22Rv1 (cell line): ENCODE data around the gene ERAS.

Experiments
- ZFX ChIP-seq: fragments of 450-650 bp; IDR thresholded peaks from 2 replicates; pipeline ENCODE4 v1.6.1; 2017; ENCODE audit warnings: antibody characterized with exemption, borderline replicate concordance
- TF ChIP-seq, protein P1 (sequence below): fragments of 450-650 bp; IDR thresholded peaks from 2 replicates; pipeline ENCODE4 v1.5.1; 2017; ENCODE audit warnings: mild to moderate bottlenecking

DNA sequence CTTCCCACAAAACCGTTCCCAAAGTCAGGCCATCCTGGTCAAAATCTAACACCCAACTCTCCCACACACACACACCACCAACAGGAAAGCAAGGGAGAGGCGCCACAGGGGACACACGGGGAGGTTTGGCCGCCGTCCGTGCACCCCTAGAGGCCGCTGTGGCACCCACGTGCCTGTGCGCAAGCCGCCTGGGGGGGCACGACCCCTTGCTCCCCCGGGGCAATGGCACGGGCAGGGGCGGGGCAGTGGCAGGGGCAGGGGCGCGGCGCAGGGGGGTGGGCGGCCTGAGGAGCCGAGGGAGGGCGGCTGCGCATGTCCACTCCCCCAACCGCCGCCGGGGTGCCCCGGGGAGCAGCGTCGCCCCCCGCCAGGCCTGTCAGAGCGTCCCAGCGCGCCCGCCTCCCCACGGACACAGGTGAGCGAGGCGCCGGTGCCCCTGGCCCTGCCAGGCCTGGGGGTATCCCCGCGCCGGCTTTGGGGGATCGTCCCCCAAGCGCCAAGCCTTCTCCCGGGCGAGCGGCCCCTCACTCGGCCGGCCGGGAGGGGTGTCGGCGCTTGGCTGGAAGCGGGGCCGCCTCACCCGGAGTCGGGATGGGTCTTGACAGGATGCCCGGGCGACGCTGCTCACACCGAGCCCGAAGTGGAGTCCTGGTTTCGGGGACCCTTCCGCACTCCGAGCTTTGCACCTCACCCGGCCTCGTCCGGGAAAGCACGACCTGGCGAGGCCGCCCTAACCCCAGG lies at the start of gene ERAS:
- TF ChIP-seq, protein P1, sequence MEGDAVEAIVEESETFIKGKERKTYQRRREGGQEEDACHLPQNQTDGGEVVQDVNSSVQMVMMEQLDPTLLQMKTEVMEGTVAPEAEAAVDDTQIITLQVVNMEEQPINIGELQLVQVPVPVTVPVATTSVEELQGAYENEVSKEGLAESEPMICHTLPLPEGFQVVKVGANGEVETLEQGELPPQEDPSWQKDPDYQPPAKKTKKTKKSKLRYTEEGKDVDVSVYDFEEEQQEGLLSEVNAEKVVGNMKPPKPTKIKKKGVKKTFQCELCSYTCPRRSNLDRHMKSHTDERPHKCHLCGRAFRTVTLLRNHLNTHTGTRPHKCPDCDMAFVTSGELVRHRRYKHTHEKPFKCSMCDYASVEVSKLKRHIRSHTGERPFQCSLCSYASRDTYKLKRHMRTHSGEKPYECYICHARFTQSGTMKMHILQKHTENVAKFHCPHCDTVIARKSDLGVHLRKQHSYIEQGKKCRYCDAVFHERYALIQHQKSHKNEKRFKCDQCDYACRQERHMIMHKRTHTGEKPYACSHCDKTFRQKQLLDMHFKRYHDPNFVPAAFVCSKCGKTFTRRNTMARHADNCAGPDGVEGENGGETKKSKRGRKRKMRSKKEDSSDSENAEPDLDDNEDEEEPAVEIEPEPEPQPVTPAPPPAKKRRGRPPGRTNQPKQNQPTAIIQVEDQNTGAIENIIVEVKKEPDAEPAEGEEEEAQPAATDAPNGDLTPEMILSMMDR, result no peak
- no peak for TF ChIP-seq ZFX
